Measurements from ENCODE around the gene AJAP1.

DNA sequence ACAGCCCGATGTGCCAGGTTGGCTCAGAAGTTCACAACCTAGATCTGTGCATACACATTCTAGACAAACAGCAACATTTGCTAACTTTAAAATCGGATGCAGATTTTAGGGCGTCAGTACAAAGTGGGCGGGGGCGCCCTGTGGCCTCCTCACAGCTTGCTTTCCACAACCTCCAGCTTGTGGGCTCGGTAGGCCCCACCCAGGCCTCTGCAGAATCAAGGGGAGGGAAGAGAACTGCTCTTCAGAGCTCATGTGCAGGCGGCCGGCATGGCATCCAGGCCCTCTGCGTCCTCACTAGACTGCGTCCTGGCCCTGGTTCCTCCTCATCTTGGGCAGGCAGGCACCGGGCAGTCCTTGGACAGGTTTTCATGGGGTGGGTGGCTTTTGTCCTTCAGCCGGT is 59.3 kb downstream of the AJAP1 start:
- TF ChIP-seq, protein P1, sequence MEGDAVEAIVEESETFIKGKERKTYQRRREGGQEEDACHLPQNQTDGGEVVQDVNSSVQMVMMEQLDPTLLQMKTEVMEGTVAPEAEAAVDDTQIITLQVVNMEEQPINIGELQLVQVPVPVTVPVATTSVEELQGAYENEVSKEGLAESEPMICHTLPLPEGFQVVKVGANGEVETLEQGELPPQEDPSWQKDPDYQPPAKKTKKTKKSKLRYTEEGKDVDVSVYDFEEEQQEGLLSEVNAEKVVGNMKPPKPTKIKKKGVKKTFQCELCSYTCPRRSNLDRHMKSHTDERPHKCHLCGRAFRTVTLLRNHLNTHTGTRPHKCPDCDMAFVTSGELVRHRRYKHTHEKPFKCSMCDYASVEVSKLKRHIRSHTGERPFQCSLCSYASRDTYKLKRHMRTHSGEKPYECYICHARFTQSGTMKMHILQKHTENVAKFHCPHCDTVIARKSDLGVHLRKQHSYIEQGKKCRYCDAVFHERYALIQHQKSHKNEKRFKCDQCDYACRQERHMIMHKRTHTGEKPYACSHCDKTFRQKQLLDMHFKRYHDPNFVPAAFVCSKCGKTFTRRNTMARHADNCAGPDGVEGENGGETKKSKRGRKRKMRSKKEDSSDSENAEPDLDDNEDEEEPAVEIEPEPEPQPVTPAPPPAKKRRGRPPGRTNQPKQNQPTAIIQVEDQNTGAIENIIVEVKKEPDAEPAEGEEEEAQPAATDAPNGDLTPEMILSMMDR (IDR thresholded peaks at IDR 0.05) = no peak
- TF ChIP-seq POLR2A (IDR thresholded peaks at IDR 0.05) = no peak

Data from testis (tissue), 2 donors.